CD14-positive monocyte (primary cell): Measurements from ENCODE around the gene CCDC85C. TPM values are rescaled to one million over a fixed set of nuclear protein-coding genes. Genes with fewer than 3 reads are reported as not detected.

Experiments
- DNase-seq, 3 donors: peaks; one replicate each; pipeline ENCODE4 v3.0.0-alpha.2; 2011 to 2022
- H2AFZ ChIP-seq: 2 replicates; pipeline ENCODE4 v1.6.0; 2012; ENCODE audit warnings: mild to moderate bottlenecking, low read depth, low read length, inconsistent platforms; ENCODE audit not compliant: insufficient read depth, poor library complexity, severe bottlenecking
- H3K27ac ChIP-seq, 2 donors: 1 replicate in 1 of 2; 2 replicates in 1 of 2; pipeline ENCODE4 v1.5.1; 2012 to 2013; ENCODE audit warnings: low read length in 2 of 2, control low read depth in 1 of 2, inconsistent platforms in 1 of 2, low read depth in 1 of 2, mild to moderate bottlenecking in 1 of 2
- H3K27me3 ChIP-seq, 2 donors: one replicate each; pipeline versions ENCODE4 v1.6.0 to v1.6.1; 2011 to 2013; ENCODE audit warnings: low read length in 2 of 2; ENCODE audit not compliant: control insufficient read depth in 2 of 2, insufficient read depth in 2 of 2
- H3K36me3 ChIP-seq, 2 donors: replicated peaks in 1 of 2; 1 replicate in 1 of 2; 2 replicates in 1 of 2; pipeline versions ENCODE4 v1.5.1 to v1.6.1; 2012 to 2013; ENCODE audit warnings: low read length in 2 of 2, control low read depth in 1 of 2, inconsistent platforms in 1 of 2, mild to moderate bottlenecking in 1 of 2; ENCODE audit not compliant: insufficient read depth in 2 of 2, control insufficient read depth in 1 of 2
- H3K4me1 ChIP-seq, 2 donors: 1 replicate in 1 of 2; 2 replicates in 1 of 2; pipeline versions ENCODE4 v1.5.1 to v1.6.1; 2012 to 2013; ENCODE audit warnings: low read length in 2 of 2, control low read depth in 1 of 2, inconsistent platforms in 1 of 2, mild to moderate bottlenecking in 1 of 2, moderate library complexity in 1 of 2; ENCODE audit not compliant: insufficient read depth in 2 of 2, control insufficient read depth in 1 of 2
- H3K4me2 ChIP-seq: replicated peaks from 2 replicates; pipeline ENCODE3; 2012; ENCODE audit warnings: low read length, moderate library complexity, mild to moderate bottlenecking; ENCODE audit not compliant: poor library complexity, severe bottlenecking; ENCODE audit errors: extremely low read depth
- H3K4me3 ChIP-seq, 3 experiments: fragments of 200-600 bp in 1 of 3; sonication (generic) in 1 of 3; replicated peaks in 1 of 3; 1 replicate in 2 of 3; 2 replicates in 1 of 3; pipeline ENCODE4 v1.5.1; 2011 to 2013; ENCODE audit warnings: low read length in 3 of 3, mild to moderate bottlenecking in 3 of 3, control low read depth in 2 of 3, low read depth in 2 of 3, inconsistent platforms in 1 of 3, moderate library complexity in 1 of 3
- H3K79me2 ChIP-seq: 2 replicates; pipeline ENCODE4 v1.6.0; 2012; ENCODE audit warnings: mild to moderate bottlenecking, control low read depth, inconsistent platforms, low read length, moderate library complexity; ENCODE audit not compliant: insufficient read depth
- H3K9ac ChIP-seq: 2 replicates; pipeline ENCODE4 v1.6.0; 2017; ENCODE audit warnings: low read length, mild to moderate bottlenecking; ENCODE audit not compliant: insufficient read depth, poor library complexity, severe bottlenecking
- H3K9me3 ChIP-seq, 2 donors: replicated peaks in 1 of 2; 1 replicate in 1 of 2; 2 replicates in 1 of 2; pipeline versions ENCODE4 v1.5.1 to v1.6.1; 2012 to 2013; ENCODE audit warnings: low read length in 2 of 2, control low read depth in 1 of 2; ENCODE audit not compliant: control insufficient read depth in 1 of 2, insufficient read depth in 1 of 2
- H4K20me1 ChIP-seq: 2 replicates; pipeline ENCODE4 v1.6.0; 2012; ENCODE audit warnings: mild to moderate bottlenecking, low read length, control low read depth, moderate library complexity; ENCODE audit not compliant: insufficient read depth
- H3K27ac Mint-ChIP-seq, 7 donors: one replicate each; pipeline ENCODE4 v1.8.0; 2020; ENCODE audit warnings: mild to moderate bottlenecking in 7 of 7, mixed read lengths in 7 of 7, moderate library complexity in 6 of 7, inconsistent platforms in 2 of 7
- H3K27me3 Mint-ChIP-seq, 3 donors: one replicate each; pipeline ENCODE4 v1.8.0; 2021 to 2022; ENCODE audit warnings: low read depth in 3 of 3, mild to moderate bottlenecking in 3 of 3, mixed read lengths in 3 of 3, moderate library complexity in 3 of 3, inconsistent platforms in 1 of 3
- H3K36me3 Mint-ChIP-seq, 2 donors: one replicate each; pipeline ENCODE4 v1.8.0; 2020; ENCODE audit warnings: mixed read lengths in 2 of 2, inconsistent platforms in 1 of 2, mild to moderate bottlenecking in 1 of 2
- H3K4me1 Mint-ChIP-seq: one replicate; pipeline ENCODE4 v1.8.0; 2020; ENCODE audit warnings: mild to moderate bottlenecking, mixed read lengths
- H3K4me3 Mint-ChIP-seq, 2 donors: one replicate each; pipeline ENCODE4 v1.8.0; 2020; ENCODE audit warnings: mild to moderate bottlenecking in 2 of 2, mixed read lengths in 2 of 2, moderate library complexity in 1 of 2
- H3K9me3 Mint-ChIP-seq, 7 donors: one replicate each; pipeline ENCODE4 v1.8.0; 2020 to 2022; ENCODE audit warnings: mixed read lengths in 7 of 7, mild to moderate bottlenecking in 6 of 7, moderate library complexity in 6 of 7, inconsistent platforms in 2 of 7
- WGBS: methylation state at CpG from one replicate; pipeline ENCODE4 v1.1.5; 2013; ENCODE audit warnings: missing lambda C conversion rate; ENCODE audit not compliant: insufficient coverage; 5-methylcytosine and 5-hydroxymethylcytosine counted together
- intact Hi-C, 2 donors: fragments of 100-400 bp; cut with micrococcal nuclease; formaldehyde crosslinking; loops; one replicate each; pipeline versions ENCODE4 v1.15.0 to v1.15.1; 2023
- polyA plus RNA-seq, 3 donors: library from polyadenylated mRNA; depleted of rRNA in 1 of 3; unstranded in 2 of 3; stranded (reverse) in 1 of 3; fragments of 300-500 nt in 2 of 3; fragments of >200 nt in 1 of 3; fragmentation: Illumina TruSeq in 2 of 3; gene quantifications; 1 replicate in 2 of 3; 2 replicates in 1 of 3; pipeline ENCODE4 v1.2.3, GENCODE V29; 2012 to 2021
- TF ChIP-seq, protein P1 (sequence below): fragments of 200-600 bp; IDR thresholded peaks from one replicate; pipeline ENCODE4 v1.8.0; 2022; ENCODE audit warnings: antibody characterized with exemption, mild to moderate bottlenecking

The CCDC85C gene
- polyA plus RNA-seq, 3 donors, result under 0.01 to 0.03 TPM; not detected in 1

DNA sequence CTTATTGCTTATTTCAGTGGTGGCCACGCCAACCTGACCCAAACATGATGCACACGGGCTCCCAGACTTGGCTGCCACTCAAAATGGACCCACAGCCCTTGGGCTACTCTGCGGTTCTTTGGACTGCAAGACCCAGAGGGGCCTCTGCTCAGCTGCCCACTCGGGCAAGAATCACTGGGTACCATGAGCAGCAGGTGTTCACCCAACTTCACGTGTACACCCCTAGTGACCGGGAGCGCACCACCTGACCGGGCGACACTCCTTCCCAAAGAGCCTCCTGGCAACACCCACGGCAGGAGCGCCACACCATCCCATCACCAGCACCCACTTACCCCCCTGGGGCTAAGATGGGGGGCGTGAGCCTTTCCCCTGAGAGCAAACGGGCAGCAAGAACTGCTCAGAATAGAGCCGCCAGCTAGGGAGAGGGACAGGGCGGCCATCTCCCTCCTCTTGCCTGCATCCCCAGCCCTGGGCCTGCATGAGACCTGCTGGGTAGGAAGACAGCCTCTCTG is 90.8 kb downstream of the CCDC85C start:
- Histone ChIP-seq H3K27ac (no peak overlapping the region), H2AFZ (no peak overlapping the region), H3K9me3 (no peaks in the 10 kb centered on the region), H3K9ac (no peak overlapping the region), H3K4me1 (no peaks in the 10 kb centered on the region), H3K4me3 (no peak overlapping the region), H3K27me3 (no peaks in the 10 kb centered on the region), H3K4me2 (no peak overlapping the region), H4K20me1 (peaks cover 15% of the 10 kb centered on the region), H3K36me3 (peaks cover 41 to 43% of the 10 kb centered on the region in 2 donors), H3K79me2 (no peaks in the 10 kb centered on the region)
- Mint-ChIP-seq H3K27ac (peak overlapping the region in 3 of 7 donors; percentile 6 to 35 (median 22)), H3K4me3 (no peak overlapping the region), H3K27me3 (peaks cover 1 to 4% (median 3%) of the 10 kb centered on the region in 3 donors), H3K4me1 (peaks cover 2% of the 10 kb centered on the region), H3K36me3 (peaks cover 29 to 45% of the 10 kb centered on the region in 2 donors), H3K9me3 (no peaks in the 10 kb centered on the region)
- 91% methylated on average over 14 of the region's 15 CpGs for WGBS
- intact Hi-C loops, result no loop called here
- TF ChIP-seq, protein P1, sequence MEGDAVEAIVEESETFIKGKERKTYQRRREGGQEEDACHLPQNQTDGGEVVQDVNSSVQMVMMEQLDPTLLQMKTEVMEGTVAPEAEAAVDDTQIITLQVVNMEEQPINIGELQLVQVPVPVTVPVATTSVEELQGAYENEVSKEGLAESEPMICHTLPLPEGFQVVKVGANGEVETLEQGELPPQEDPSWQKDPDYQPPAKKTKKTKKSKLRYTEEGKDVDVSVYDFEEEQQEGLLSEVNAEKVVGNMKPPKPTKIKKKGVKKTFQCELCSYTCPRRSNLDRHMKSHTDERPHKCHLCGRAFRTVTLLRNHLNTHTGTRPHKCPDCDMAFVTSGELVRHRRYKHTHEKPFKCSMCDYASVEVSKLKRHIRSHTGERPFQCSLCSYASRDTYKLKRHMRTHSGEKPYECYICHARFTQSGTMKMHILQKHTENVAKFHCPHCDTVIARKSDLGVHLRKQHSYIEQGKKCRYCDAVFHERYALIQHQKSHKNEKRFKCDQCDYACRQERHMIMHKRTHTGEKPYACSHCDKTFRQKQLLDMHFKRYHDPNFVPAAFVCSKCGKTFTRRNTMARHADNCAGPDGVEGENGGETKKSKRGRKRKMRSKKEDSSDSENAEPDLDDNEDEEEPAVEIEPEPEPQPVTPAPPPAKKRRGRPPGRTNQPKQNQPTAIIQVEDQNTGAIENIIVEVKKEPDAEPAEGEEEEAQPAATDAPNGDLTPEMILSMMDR, result no peak
- peak in 1 of 3 donors; percentile 3 for DNase-seq

GRCh38 chr14:99512571-99513182 is 91.3 kb downstream of the CCDC85C start:
- no peak overlapping the region for H3K4me2 ChIP-seq
- no peaks in the 10 kb centered on the region for H3K9me3 ChIP-seq
- H3K79me2 ChIP-seq, result no peaks in the 10 kb centered on the region
- peaks cover 2% of the 10 kb centered on the region for H3K4me1 Mint-ChIP-seq
- peak overlapping the region in 1 of 7 donors; percentile 23 for H3K27ac Mint-ChIP-seq
- no peak overlapping the region for H3K27ac ChIP-seq
- H3K4me3 ChIP-seq, result no peak overlapping the region
- peaks cover 35 to 51% of the 10 kb centered on the region in 2 donors for H3K36me3 Mint-ChIP-seq
- no peaks in the 10 kb centered on the region for H3K9me3 Mint-ChIP-seq
- no peak overlapping the region for H2AFZ ChIP-seq
- H3K36me3 ChIP-seq, result peaks cover 47 to 49% of the 10 kb centered on the region in 2 donors
- intact Hi-C loops, result no loop called here
- no peak overlapping the region for H3K4me3 Mint-ChIP-seq
- no peak overlapping the region for H3K9ac ChIP-seq
- TF ChIP-seq, protein P1, result no peak
- 97% methylated on average over 16 of the region's 16 CpGs for WGBS
- peaks cover 1 to 4% (median 3%) of the 10 kb centered on the region in 3 donors for H3K27me3 Mint-ChIP-seq
- H3K27me3 ChIP-seq, result no peaks in the 10 kb centered on the region
- H4K20me1 ChIP-seq, result peaks cover 15% of the 10 kb centered on the region
- no peaks in the 10 kb centered on the region for H3K4me1 ChIP-seq
- DNase-seq, result no peak
